GM12872 (cell line): ENCODE results near the gene CHP1.

Experiments
- TF ChIP-seq, protein P1 (sequence below): IDR thresholded peaks from 3 replicates; pipeline ENCODE4 v1.5.1; 2011; ENCODE audit warnings: low read depth, mild to moderate bottlenecking, low read length, moderate library complexity; ENCODE audit not compliant: insufficient read depth

The CHP1 gene

DNA sequence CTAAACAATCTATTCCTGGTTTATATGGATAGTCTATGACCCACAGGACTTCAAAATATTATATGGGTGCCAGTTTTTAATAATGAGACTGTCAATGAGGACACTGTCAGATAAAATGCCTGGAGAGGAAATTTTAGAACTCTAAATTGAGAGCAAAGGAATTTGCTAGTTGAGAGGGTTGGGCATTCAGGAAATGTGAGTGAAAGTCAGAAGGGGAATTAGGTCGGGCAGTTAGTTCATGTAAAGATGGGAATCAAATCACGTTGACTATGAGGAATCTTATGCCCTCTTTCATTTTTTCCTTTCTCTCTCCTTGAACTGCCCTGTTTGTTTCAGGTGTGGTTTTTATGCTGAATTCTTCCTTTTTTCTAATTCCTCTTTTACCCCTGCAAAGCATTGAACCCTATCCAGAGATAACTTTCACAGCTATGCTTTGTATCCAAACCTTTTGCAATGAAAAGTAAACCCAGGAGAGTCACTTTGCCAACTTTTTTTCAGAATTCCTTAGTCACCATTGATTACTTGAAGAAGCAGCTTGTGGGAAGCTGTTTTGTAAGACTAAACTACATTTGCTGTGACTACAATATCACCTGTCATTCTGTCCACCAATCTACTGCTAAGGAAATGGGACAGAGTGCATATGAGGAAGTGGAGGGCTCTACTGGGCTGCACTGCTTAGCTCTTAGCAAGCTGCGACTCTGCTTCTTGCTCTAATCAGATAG lies 27.8 kb downstream of the CHP1 start:
- TF ChIP-seq, protein P1, sequence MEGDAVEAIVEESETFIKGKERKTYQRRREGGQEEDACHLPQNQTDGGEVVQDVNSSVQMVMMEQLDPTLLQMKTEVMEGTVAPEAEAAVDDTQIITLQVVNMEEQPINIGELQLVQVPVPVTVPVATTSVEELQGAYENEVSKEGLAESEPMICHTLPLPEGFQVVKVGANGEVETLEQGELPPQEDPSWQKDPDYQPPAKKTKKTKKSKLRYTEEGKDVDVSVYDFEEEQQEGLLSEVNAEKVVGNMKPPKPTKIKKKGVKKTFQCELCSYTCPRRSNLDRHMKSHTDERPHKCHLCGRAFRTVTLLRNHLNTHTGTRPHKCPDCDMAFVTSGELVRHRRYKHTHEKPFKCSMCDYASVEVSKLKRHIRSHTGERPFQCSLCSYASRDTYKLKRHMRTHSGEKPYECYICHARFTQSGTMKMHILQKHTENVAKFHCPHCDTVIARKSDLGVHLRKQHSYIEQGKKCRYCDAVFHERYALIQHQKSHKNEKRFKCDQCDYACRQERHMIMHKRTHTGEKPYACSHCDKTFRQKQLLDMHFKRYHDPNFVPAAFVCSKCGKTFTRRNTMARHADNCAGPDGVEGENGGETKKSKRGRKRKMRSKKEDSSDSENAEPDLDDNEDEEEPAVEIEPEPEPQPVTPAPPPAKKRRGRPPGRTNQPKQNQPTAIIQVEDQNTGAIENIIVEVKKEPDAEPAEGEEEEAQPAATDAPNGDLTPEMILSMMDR: no peak

DNA sequence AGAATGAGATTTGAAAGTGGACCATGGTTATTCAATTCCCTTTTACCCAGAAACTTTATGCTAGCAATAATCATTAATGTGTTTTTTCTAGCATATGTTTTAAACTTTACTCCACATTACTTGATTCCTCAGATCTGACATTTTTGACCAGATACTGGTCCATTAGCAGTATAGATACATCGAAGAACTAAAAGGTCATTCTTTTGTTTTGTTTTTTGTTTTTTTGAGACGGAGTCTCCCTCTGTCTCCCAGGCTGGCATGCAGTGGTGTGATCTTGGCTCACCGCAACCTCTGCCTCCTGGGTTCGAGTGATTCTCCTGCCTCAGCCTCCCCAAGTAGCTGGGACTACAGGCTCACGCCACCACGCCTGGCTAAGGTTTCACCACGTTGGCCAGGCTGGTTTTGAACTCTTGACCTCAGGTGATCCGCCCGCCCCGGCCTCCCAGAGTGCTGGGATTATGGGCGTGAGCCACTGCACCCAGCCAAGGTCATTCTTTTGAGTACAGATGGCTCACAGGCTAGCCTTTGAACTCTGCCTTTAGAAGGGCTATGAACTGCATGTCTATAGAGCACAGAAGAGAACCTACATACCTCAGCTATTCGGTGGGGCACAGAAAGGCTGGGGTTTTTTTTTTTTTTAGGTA lies 28.6 kb downstream of the CHP1 start:
- TF ChIP-seq, protein P1: no peak

GRCh38 chr15:41262571-41262970 lies 31.5 kb downstream of the CHP1 start:
- TF ChIP-seq, protein P1: no peak

GRCh38 chr15:41263891-41264351 lies 32.9 kb downstream of the CHP1 start:
- TF ChIP-seq, protein P1: no peak

DNA sequence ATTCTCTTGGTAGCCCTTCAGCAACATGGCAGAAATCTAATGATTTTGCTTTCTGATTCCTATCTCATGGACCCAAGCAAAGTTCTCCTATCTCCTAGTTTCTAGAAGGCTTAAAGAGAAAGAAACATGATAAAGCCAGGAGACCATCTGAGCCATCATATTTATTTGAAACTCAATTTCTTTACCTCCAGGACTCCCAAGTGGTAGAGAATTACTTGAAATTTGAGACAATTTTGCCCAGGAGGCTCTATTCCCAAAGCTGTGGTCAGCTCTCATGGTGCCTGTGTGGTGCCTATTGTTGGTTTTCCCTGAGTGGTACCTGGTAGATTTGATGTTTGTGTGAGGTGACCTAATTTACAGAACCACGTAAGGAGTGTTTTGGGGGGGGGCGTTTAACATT lies 38.8 kb downstream of the CHP1 start:
- TF ChIP-seq, protein P1: no peak

DNA sequence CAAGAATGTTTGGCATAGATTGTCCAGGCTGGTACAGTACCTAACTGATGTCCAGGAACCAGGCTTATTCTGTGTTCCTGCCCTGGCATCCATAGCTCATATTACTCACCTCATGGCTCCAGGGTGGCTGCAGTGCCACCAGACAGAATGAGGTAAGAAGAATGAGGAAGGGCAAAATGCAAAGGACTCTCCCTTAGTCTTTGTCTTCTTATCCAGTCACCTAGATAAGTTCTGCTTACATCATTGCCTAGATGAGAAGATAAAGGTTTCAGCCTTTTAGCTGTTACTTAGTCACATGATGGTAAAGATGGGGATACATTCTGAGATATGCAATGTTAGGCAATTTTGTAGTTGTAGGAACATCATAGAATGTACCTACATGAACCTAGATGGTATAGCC lies 45.8 kb downstream of the CHP1 start:
- TF ChIP-seq, protein P1: no peak

GRCh38 chr15:41278319-41278718 lies 47.3 kb downstream of the CHP1 start:
- TF ChIP-seq, protein P1: no peak
